Hematopoietic multipotent progenitor cell (in vitro differentiated cells): ENCODE results near the gene HLA-F. TPM values are rescaled to one million over a fixed set of nuclear protein-coding genes. Genes with fewer than 3 reads are reported as not detected.

Experiments
- DNase-seq, 3 donors: peaks; one replicate each; pipeline ENCODE4 v3.0.0-alpha.2; 2011 to 2015; ENCODE audit warnings: low read depth in 2 of 3, low spot score in 2 of 3
- total RNA-seq: library from RNA; depleted of rRNA; stranded (reverse); fragments of >200 nt; gene quantifications from one replicate; pipeline ENCODE4 v1.2.3, GENCODE V29; 2012

HLA-F gene
- total RNA-seq, 1 donor: 161 TPM

GRCh38 chr6:29742127-29742526 is 18.9 kb downstream of the HLA-F start:
- no peak for DNase-seq

GRCh38 chr6:29743025-29743424 is 19.8 kb downstream of the HLA-F start:
- DNase-seq: no peak

- no peak for DNase-seq
These were observed 20.3 kb downstream of the HLA-F start for GRCh38 chr6:29743568-29743967.

GRCh38 chr6:29744131-29744530 is 20.9 kb downstream of the HLA-F start:
- DNase-seq: no peak

- DNase-seq: no peak
These were observed 21.4 kb downstream of the HLA-F start for GRCh38 chr6:29744621-29745020.

GRCh38 chr6:29745386-29745785 is 22.2 kb downstream of the HLA-F start:
- DNase-seq: no peak

GRCh38 chr6:29745855-29746449 is 22.7 kb downstream of the HLA-F start:
- no peak for DNase-seq

- no peak for DNase-seq
These were observed 23.8 kb downstream of the HLA-F start for GRCh38 chr6:29746846-29747687.

GRCh38 chr6:29747688-29748250 is 24.5 kb downstream of the HLA-F start:
- DNase-seq: no peak

- peak; percentile 52 to 82 (median 80) for DNase-seq
These were observed 25.4 kb downstream of the HLA-F start for GRCh38 chr6:29748391-29749307.

GRCh38 chr6:29749308-29749662 is 26.1 kb downstream of the HLA-F start:
- DNase-seq: peak in 1 of 3 donors; percentile 28

GRCh38 chr6:29749668-29750067 is 26.4 kb downstream of the HLA-F start:
- no peak for DNase-seq

- no peak for DNase-seq
These were observed 27.5 kb downstream of the HLA-F start for GRCh38 chr6:29750709-29751108.

- no peak for DNase-seq
These were observed 28.2 kb downstream of the HLA-F start for GRCh38 chr6:29751480-29751879.

GRCh38 chr6:29752451-29753308 is 29.4 kb downstream of the HLA-F start:
- peak; percentile 59 to 86 (median 81) for DNase-seq

GRCh38 chr6:29753309-29753644 is 30.0 kb downstream of the HLA-F start:
- DNase-seq: no peak

- no peak for DNase-seq
These were observed 32.1 kb downstream of the HLA-F start for GRCh38 chr6:29755295-29755871.

GRCh38 chr6:29757282-29757681 is 34.0 kb downstream of the HLA-F start:
- no peak for DNase-seq

- no peak for DNase-seq
These were observed 34.6 kb downstream of the HLA-F start for GRCh38 chr6:29757701-29758293.
